ENCODE data around the gene EPAS1. TPM values are rescaled to one million over a fixed set of nuclear protein-coding genes. Genes with fewer than 3 reads are reported as not detected.

EPAS1 gene
- total and polyA plus RNA-seq, 12 donors = 25.2 to 307 (median 175) TPM

GRCh38 chr2:46389417-46389916 is 92.3 kb downstream of the EPAS1 start:
- 76 to 89% (median 85%) methylated on average over 11 to 13 of the region's 13 CpGs for WGBS, 4 donors
- H3K9me3 ChIP-seq (replicated peaks in 1 of 3) = no peaks in the 10 kb centered on the region
- TF ChIP-seq CTCF (IDR thresholded peaks at IDR 0.05) = no peak
- TF ChIP-seq POLR2A (IDR thresholded peaks at IDR 0.05) = no peak
- DNase-seq = peak in 2 of 7 donors; percentile 16 to 51
- peaks cover 0 to 8% of the 10 kb centered on the region in 2 donors for H3K36me3 ChIP-seq (replicated peaks in 1 of 2)
- H3K4me3 ChIP-seq = no peak overlapping the region
- no peaks in the 10 kb centered on the region for H3K4me1 ChIP-seq (replicated peaks in 1 of 2)
- no peaks in the 10 kb centered on the region for H3K27me3 ChIP-seq
- peak overlapping the region in 1 of 5 donors; percentile 34 for H3K27ac ChIP-seq
- intact Hi-C loops (cut with DNase I) = no loop called here

- TF ChIP-seq POLR2A (IDR thresholded peaks at IDR 0.05) (no peak), CTCF (IDR thresholded peaks at IDR 0.05) (no peak)
- intact Hi-C loops (cut with DNase I) = no loop called here
- Histone ChIP-seq H3K27ac (no peak overlapping the region), H3K27me3 (no peaks in the 10 kb centered on the region), H3K36me3 (replicated peaks in 1 of 2) (peaks cover 0 to 3% of the 10 kb centered on the region in 2 donors), H3K4me3 (no peak overlapping the region), H3K9me3 (replicated peaks in 1 of 3) (no peaks in the 10 kb centered on the region), H3K4me1 (replicated peaks in 1 of 2) (no peaks in the 10 kb centered on the region)
- peak in 1 of 7 donors; percentile 1 for DNase-seq
- WGBS, 4 donors = 81 to 93% (median 86%) methylated on average over 3 of the region's 3 CpGs
Measured at GRCh38 chr2:46390036-46390435, 92.8 kb downstream of the EPAS1 start.

- no peaks in the 10 kb centered on the region for H3K4me1 ChIP-seq (replicated peaks in 1 of 2)
- intact Hi-C loops (cut with DNase I) = no loop called here
- no peak overlapping the region for H3K27ac ChIP-seq
- TF ChIP-seq POLR2A (IDR thresholded peaks at IDR 0.05) = no peak
- no peak for DNase-seq
- no peak overlapping the region for H3K4me3 ChIP-seq
- H3K36me3 ChIP-seq (replicated peaks in 1 of 2) = no peaks in the 10 kb centered on the region
- WGBS, 4 donors = 92 to 96% (median 93%) methylated on average over 7 of the region's 7 CpGs
- no peaks in the 10 kb centered on the region for H3K27me3 ChIP-seq
- no peaks in the 10 kb centered on the region for H3K9me3 ChIP-seq (replicated peaks in 1 of 3)
Measured at GRCh38 chr2:46390901-46391395, 93.7 kb downstream of the EPAS1 start.

DNA sequence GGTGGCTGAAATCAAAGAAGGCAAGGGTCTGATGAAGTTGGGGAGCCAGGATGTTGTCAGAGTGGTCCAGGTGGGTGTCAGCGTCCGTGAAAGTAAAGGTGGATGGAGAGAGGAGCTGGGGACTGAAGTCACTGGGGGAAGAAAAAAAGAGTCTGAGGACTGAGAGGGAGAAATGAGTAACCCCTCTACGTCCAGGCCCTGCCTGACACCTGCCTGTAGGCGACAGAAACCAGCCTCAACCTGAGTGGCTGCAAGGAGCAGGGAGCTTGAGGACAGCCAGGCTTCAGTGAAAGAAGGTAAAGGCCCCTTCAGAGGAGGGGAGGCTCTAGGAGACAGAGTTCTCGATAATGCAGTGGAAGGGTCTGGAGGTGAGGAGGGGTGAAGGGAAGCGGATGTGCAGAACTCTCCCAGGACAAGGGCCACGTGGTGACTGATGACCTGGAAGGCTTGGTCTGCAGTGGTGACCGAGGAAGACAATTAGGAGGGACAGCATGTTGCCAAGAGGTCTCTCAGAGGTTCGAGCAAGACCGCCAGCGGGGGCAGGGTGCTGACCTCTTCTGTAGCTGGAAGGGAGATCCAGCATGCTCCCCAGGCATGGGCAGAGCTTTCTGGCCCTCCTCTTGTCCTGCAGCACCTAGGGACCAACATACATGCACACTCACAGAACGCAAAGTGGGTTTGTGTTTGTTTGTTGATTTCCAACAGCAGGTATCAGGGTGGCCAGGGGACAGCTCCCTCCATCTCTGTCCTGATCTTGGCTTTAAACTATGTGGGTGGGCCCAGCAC is 95.5 kb downstream of the EPAS1 start:
- no peaks in the 10 kb centered on the region for H3K36me3 ChIP-seq (replicated peaks in 1 of 2)
- H3K27me3 ChIP-seq = no peaks in the 10 kb centered on the region
- TF ChIP-seq CTCF (IDR thresholded peaks at IDR 0.05) = no peak
- TF ChIP-seq POLR2A (IDR thresholded peaks at IDR 0.05) = no peak
- intact Hi-C loops (cut with DNase I) = no loop called here
- no peaks in the 10 kb centered on the region for H3K9me3 ChIP-seq (replicated peaks in 1 of 3)
- DNase-seq = peak in 1 of 7 donors; percentile 43
- H3K4me3 ChIP-seq = no peak overlapping the region
- 81 to 90% (median 85%) methylated on average over 10 to 12 of the region's 12 CpGs for WGBS, 4 donors
- H3K4me1 ChIP-seq (replicated peaks in 1 of 2) = no peaks in the 10 kb centered on the region
- H3K27ac ChIP-seq = no peak overlapping the region

Measured in adrenal gland (tissue), 12 donors.